Measurements from ENCODE around the gene CHAT.

- no peak for TF ChIP-seq POLR2AphosphoS5 (IDR thresholded peaks at IDR 0.05; ENCODE audit: low read depth)
- no peak for TF ChIP-seq CTCF (IDR thresholded peaks at IDR 0.05; ENCODE audit: insufficient read depth, low read length)
Measured at GRCh38 chr10:49709934-49710333, 96.1 kb downstream of the CHAT start.

Data from HL-60 (cell line).